A673 (cell line): ENCODE measurements around the gene RAET1E.

ENCODE experiments used
- EZH2 ChIP-seq: fragments of 200-600 bp; sonication (generic); IDR thresholded peaks from 2 replicates; pipeline ENCODE4 v1.6.1; 2017; ENCODE audit warnings: borderline replicate concordance, low read depth, mild to moderate bottlenecking, mixed read lengths, antibody characterized with exemption, low read length; ENCODE audit not compliant: poor library complexity, severe bottlenecking
- TF ChIP-seq, protein P1 (sequence below): fragments of 300-800, 200-600 bp; sonication (generic); conservative IDR thresholded peaks from 2 replicates; pipeline ENCODE4 v1.5.1; 2017; ENCODE audit warnings: low read depth, mild to moderate bottlenecking, antibody characterized with exemption, low read length, moderate library complexity, mixed read lengths

DNA sequence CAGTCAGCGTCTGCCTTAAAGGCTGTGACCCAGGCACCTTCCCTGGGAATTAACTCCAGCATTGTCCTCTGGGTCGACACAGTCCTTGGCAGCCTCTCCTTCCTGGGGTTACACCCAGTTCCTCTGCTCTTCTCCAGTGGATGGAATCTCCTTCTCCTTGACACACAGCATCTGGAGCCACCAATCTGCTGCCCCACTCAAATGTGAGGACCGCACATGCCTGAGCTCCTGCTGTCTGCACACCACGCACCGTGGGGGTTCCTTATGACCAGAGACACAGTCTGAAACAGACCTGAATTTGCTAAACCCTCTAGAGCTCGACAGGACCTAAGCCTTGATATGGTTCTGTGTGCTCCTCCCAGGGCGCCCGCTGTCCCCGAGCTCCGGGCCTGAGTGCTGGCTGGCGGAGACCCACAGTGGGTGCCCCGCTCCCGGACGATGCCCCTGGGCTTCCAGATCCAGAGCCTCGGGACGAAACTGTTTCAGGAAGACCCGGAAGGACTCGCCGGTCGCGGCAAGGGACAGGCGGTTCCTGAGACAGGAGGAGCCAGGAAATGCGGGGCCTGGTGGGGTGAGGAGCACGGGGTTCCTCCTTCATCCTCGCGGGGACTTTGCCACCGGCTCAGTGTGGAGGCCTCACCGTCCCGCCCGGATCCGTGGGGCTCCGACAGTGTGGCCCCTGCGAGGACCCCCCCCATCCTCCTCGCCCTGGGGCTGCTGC lies 27.5 kb upstream of the RAET1E start:
- TF ChIP-seq, protein P1, sequence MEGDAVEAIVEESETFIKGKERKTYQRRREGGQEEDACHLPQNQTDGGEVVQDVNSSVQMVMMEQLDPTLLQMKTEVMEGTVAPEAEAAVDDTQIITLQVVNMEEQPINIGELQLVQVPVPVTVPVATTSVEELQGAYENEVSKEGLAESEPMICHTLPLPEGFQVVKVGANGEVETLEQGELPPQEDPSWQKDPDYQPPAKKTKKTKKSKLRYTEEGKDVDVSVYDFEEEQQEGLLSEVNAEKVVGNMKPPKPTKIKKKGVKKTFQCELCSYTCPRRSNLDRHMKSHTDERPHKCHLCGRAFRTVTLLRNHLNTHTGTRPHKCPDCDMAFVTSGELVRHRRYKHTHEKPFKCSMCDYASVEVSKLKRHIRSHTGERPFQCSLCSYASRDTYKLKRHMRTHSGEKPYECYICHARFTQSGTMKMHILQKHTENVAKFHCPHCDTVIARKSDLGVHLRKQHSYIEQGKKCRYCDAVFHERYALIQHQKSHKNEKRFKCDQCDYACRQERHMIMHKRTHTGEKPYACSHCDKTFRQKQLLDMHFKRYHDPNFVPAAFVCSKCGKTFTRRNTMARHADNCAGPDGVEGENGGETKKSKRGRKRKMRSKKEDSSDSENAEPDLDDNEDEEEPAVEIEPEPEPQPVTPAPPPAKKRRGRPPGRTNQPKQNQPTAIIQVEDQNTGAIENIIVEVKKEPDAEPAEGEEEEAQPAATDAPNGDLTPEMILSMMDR, result no peak
- no peak for TF ChIP-seq EZH2
